K562 (cell line): ENCODE results near the gene PSMA7. TPM values are rescaled to one million over a fixed set of nuclear protein-coding genes. Genes with fewer than 3 reads are reported as not detected.

ENCODE experiments used
- CBX5 ChIP-seq: IDR thresholded peaks from 2 replicates; pipeline ENCODE4 v1.6.1; 2014; ENCODE audit warnings: low read depth, borderline replicate concordance
- CGGBP1 ChIP-seq: fragments of 250-450 bp; sonication (Bioruptor Pico); IDR thresholded peaks from 2 replicates; pipeline ENCODE4 v1.9.0; 2021; ENCODE audit warnings: mild to moderate bottlenecking
- CREB3 ChIP-seq: fragments of 450-650 bp; conservative IDR thresholded peaks from 2 replicates; pipeline ENCODE4 v1.6.1; 2016; ENCODE audit warnings: missing genetic modification characterization, low read depth, mild to moderate bottlenecking, missing compliant biosample characterization, moderate library complexity
- CREB3L1 ChIP-seq: fragments of 450-650 bp; IDR thresholded peaks from 2 replicates; pipeline ENCODE4 v1.6.1; 2014; ENCODE audit warnings: low read depth, mild to moderate bottlenecking, moderate library complexity, borderline replicate concordance
- E4F1 ChIP-seq: fragments of 250-450 bp; sonication (Bioruptor Pico); IDR thresholded peaks from 2 replicates; pipeline ENCODE4 v1.5.0; 2021; ENCODE audit warnings: mild to moderate bottlenecking, borderline replicate concordance
- ELF1 ChIP-seq: fragments of 200-800 bp; sonication (Bioruptor generic); IDR thresholded peaks from 2 replicates; pipeline ENCODE4 v1.6.1; 2016; ENCODE audit warnings: missing genetic modification characterization, missing compliant biosample characterization
- FOXK2 ChIP-seq, 2 experiments: fragments of 450-650 bp; IDR thresholded peaks in 1 of 2; conservative IDR thresholded peaks in 1 of 2; 2 replicates each; pipeline ENCODE4 v1.6.1; 2016; ENCODE audit warnings: low read depth in 2 of 2, mild to moderate bottlenecking in 1 of 2
- FOXM1 ChIP-seq, 2 experiments: fragments of 450-650 bp in 1 of 2; sonication (generic) in 1 of 2; formaldehyde crosslinking in 1 of 2; IDR thresholded peaks; 2 replicates each; pipeline versions ENCODE4 v1.6.1 to v1.9.0; 2017 to 2022; ENCODE audit warnings: low read depth in 2 of 2, mild to moderate bottlenecking in 2 of 2, missing genetic modification reagents in 1 of 2, moderate library complexity in 1 of 2
- NCOA4 ChIP-seq: fragments of 450-650 bp; IDR thresholded peaks from 2 replicates; pipeline ENCODE4 v1.6.1; 2018; ENCODE audit warnings: mild to moderate bottlenecking; ENCODE audit not compliant: partially characterized antibody
- NFE2 ChIP-seq: IDR thresholded peaks from 2 replicates; pipeline ENCODE4 v1.6.1; 2014; ENCODE audit warnings: antibody characterized with exemption, low read depth
- PRPF4 ChIP-seq: fragments of 200-400 bp; formaldehyde crosslinking; IDR thresholded peaks from one replicate; pipeline ENCODE4 v1.6.1; 2017; ENCODE audit warnings: low read length, low read depth, mild to moderate bottlenecking; ENCODE audit not compliant: insufficient read depth, poor library complexity, severe bottlenecking
- SAFB2 ChIP-seq: fragments of 200-400 bp; formaldehyde crosslinking; IDR thresholded peaks from 2 replicates; pipeline ENCODE4 v1.6.1; 2018; ENCODE audit warnings: borderline replicate concordance, low read length, low read depth, moderate library complexity; ENCODE audit not compliant: severe bottlenecking
- SMARCA5 ChIP-seq: fragments of 450-650 bp; IDR thresholded peaks from 2 replicates; pipeline ENCODE4 v1.6.1; 2016
- TEAD1 ChIP-seq, 2 experiments: fragments of 450-650 bp in 1 of 2; sonication (generic) in 1 of 2; formaldehyde crosslinking; IDR thresholded peaks; 2 replicates each; pipeline versions ENCODE4 v1.4.0 to v1.8.0; 2020 to 2022; ENCODE audit warnings: mild to moderate bottlenecking in 2 of 2, missing genetic modification reagents in 1 of 2
- ZFPM2 ChIP-seq: fragments of 250-450 bp; sonication (Bioruptor Pico); IDR thresholded peaks from 2 replicates; pipeline ENCODE4 v1.5.1; 2022; ENCODE audit warnings: mild to moderate bottlenecking
- ZKSCAN1 ChIP-seq: fragments of 150-350 bp; IDR thresholded peaks from 2 replicates; pipeline ENCODE4 v1.6.1; 2016; ENCODE audit warnings: low read depth, low read length
- ZNF655 ChIP-seq: fragments of 250-450 bp; sonication (Bioruptor Pico); IDR thresholded peaks from 2 replicates; pipeline ENCODE4 v1.5.0; 2021
- ZNF707 ChIP-seq: fragments of 250-450 bp; sonication (Bioruptor Pico); conservative IDR thresholded peaks from 2 replicates; pipeline ENCODE4 v1.8.0; 2022; ENCODE audit warnings: inconsistent platforms, mild to moderate bottlenecking, moderate library complexity
- polyA plus RNA-seq, 8 experiments: library from polyadenylated mRNA; depleted of rRNA in 4 of 8; stranded (reverse) in 5 of 8; unstranded in 3 of 8; fragments of >200 nt; fragmentation: Nextera tagmentation in 2 of 8; fragmentation: Illumina TruSeq in 1 of 8; extraction: Ambion mirVana in 2 of 8; extraction: Trizol in 1 of 8; gene quantifications; 2 replicates each; pipeline versions ENCODE4 v1.2.1 to v1.2.3, GENCODE V29; 2011 to 2014; ENCODE audit warnings: inconsistent platforms in 1 of 8, missing spikeins in 1 of 8
- total RNA-seq, 7 experiments: library from RNA; depleted of rRNA in 6 of 7; stranded (reverse); fragments of >200 nt in 6 of 7; fragmentation: Illumina TruSeq in 2 of 7; extraction: Trizol in 2 of 7; gene quantifications; 2 replicates each; pipeline versions ENCODE4 v1.2.1 to v1.2.3, GENCODE V29; 2011 to 2021; ENCODE audit warnings: low replicate concordance in 1 of 7

PSMA7 gene
- total and polyA plus RNA-seq, 9 of the 15 experiments (the other 6 are each of a cell fraction or from before 2014, with no cell fraction given) = 257 to 510 (median 393) TPM

GRCh38 chr20:62143081-62143956 is at the start of gene PSMA7, which contains the start of gene SS18L1 (continued):
- TF ChIP-seq CREB3L1 = no peak
- no peak for TF ChIP-seq E4F1
- no peak for TF ChIP-seq PRPF4
- TF ChIP-seq TEAD1 (CRISPR knock-in tag; IDR thresholded peaks at IDR 0.05) = no peak
- TF ChIP-seq FOXK2 (conservative IDR thresholded peaks at IDR 0.05 in 1 of 2, IDR thresholded peaks at IDR 0.05 in 1 of 2; ENCODE audit: low read depth in 2 of 2) = no peak
- no peak for TF ChIP-seq CREB3 (tag)
- TF ChIP-seq ELF1 = peak; percentile 68
- TF ChIP-seq SMARCA5 = no peak
- no peak for TF ChIP-seq ZNF655 (CRISPR knock-in tag)
- no peak for TF ChIP-seq ZFPM2 (CRISPR knock-in tag)
- no peak for TF ChIP-seq ZKSCAN1
- TF ChIP-seq NCOA4 = no peak
- no peak for TF ChIP-seq SAFB2
- TF ChIP-seq CBX5 = no peak
- no peak for TF ChIP-seq ZNF707
- TF ChIP-seq FOXM1 (IDR thresholded peaks at IDR 0.05; ENCODE audit: low read depth) = no peak
- TF ChIP-seq FOXM1 (CRISPR knock-in tag; IDR thresholded peaks at IDR 0.05; ENCODE audit: low read depth) = no peak
- peak; percentile 76 for TF ChIP-seq NFE2
- TF ChIP-seq CGGBP1 (CRISPR knock-in tag) = no peak
